Measurements from ENCODE around the gene FMNL2. TPM values are rescaled to one million over a fixed set of nuclear protein-coding genes. Genes with fewer than 3 reads are reported as not detected.

Gene FMNL2
- total RNA-seq, 4 donors from 2014 or later, result 37.7 to 60.9 (median 52.1) TPM

DNA sequence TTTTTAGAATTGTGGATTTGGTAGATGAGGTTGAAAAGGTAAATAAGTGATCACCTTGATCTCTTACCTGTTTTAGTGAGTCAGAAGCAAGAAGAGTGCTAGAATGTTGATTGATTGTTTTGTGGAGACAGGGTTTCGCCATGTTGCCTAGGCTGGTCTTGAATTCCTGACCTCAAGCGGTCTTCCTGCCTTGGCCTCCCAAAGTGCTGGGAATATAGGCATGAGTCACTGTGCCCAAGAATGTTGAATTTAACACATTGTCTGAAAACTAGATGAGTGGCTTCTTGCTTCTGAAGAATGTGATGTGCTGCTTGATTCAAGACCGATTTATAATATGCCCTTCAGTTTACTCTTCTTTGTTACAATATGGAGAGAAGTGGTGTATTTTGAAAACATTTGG is 121.3 kb downstream of the FMNL2 start:
- DNase-seq, result no peak
- H3K27ac ChIP-seq, result no peak overlapping the region
- intact Hi-C loops (cut with DNase I), result no loop called here
- H3K9me3 ChIP-seq, result no peaks in the 10 kb centered on the region
- H3K4me3 ChIP-seq (replicated peaks in 1 of 3), result no peak overlapping the region
- H3K27me3 ChIP-seq, result no peaks in the 10 kb centered on the region
- 93 to 97% methylated on average over 3 of the region's 3 CpGs for WGBS, 2 donors
- no peaks in the 10 kb centered on the region for H3K36me3 ChIP-seq
- TF ChIP-seq CTCF (IDR thresholded peaks at IDR 0.05) (no peak), POLR2A (IDR thresholded peaks at IDR 0.05) (no peak)
- H3K4me1 ChIP-seq, result peaks cover 8 to 33% of the 10 kb centered on the region in 2 donors

DNA sequence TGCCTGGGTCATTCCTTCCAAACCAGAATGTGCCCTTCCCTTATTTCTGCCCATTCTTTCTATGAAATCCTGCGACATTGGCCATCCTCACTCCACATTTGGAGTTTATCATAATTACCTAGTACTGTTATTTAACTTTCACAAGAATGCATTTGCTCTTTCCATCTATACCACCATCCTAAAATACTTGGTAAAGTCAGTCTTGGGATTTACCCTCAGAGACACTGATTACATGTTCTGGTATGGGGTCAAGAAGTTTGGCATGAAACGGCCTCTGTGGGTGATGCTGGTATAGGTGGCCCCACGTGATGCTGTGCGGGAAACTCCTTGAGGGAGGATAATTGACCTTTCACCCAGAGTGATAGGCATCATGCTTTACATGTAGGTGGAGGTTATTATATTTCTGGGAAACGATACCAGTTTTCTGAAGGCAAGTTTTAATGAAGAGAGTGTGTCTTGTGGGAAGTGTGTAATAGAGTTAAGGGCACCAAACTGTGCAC is 123.5 kb downstream of the FMNL2 start:
- no peaks in the 10 kb centered on the region for H3K27me3 ChIP-seq
- H3K4me1 ChIP-seq, result peaks cover 8 to 15% of the 10 kb centered on the region in 2 donors
- H3K36me3 ChIP-seq, result no peaks in the 10 kb centered on the region
- no peak for DNase-seq
- intact Hi-C loops (cut with DNase I), result no loop called here
- H3K27ac ChIP-seq, result no peak overlapping the region
- TF ChIP-seq POLR2A (IDR thresholded peaks at IDR 0.05) (no peak), CTCF (IDR thresholded peaks at IDR 0.05) (no peak)
- 86 to 94% methylated on average over 5 of the region's 5 CpGs for WGBS, 2 donors
- no peak overlapping the region for H3K4me3 ChIP-seq (replicated peaks in 1 of 3)
- no peaks in the 10 kb centered on the region for H3K9me3 ChIP-seq

DNA sequence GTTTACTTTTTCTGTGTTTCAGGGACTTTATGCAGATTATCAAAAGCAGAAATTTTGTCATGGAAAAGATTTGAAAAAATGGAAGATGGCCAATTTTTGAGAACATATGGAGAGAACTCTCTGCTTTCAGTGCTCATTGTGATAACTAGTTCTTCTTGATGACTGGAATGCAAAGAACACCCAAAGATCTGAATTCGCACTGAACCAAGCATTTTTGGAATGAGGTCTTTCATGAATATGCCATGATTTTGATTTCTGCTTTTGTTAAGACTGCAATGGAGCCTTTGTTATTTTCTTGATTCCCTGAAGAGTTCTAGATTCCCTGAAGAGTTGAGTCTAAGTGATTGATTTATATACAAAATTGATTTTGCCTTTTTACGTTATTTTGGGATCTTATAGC is 124.1 kb downstream of the FMNL2 start:
- no peaks in the 10 kb centered on the region for H3K36me3 ChIP-seq
- WGBS, 2 donors, result 96 to 99% methylated on average over 2 of the region's 2 CpGs
- no peaks in the 10 kb centered on the region for H3K27me3 ChIP-seq
- no peak overlapping the region for H3K4me3 ChIP-seq (replicated peaks in 1 of 3)
- H3K9me3 ChIP-seq, result no peaks in the 10 kb centered on the region
- peaks cover 14 to 21% of the 10 kb centered on the region in 2 donors for H3K4me1 ChIP-seq
- intact Hi-C loops (cut with DNase I), result no loop called here
- TF ChIP-seq POLR2A (IDR thresholded peaks at IDR 0.05) (no peak), CTCF (IDR thresholded peaks at IDR 0.05) (no peak)
- DNase-seq, result no peak
- H3K27ac ChIP-seq, result no peak overlapping the region

DNA sequence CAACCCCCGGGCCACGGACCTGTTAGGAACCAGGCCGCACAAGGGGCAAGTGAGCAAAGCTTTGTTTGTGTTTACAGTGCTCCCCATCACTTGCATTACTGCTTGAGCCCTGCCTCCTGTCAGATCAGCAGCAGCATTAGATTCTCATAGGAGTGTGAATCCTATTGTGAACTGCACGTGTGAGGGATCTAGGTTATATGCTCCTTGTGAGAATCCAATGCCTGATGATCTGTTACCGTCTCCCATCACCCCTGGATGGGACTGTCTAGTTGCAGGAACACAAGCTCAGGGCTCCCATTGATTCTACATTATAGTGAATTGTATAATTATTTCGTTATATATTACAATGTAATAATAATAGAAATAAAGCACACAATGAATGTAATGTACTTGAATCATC is 125.6 kb downstream of the FMNL2 start:
- TF ChIP-seq POLR2A (IDR thresholded peaks at IDR 0.05), result no peak
- TF ChIP-seq CTCF (IDR thresholded peaks at IDR 0.05), result no peak
- intact Hi-C loops (cut with DNase I), result no loop called here
- no peaks in the 10 kb centered on the region for H3K36me3 ChIP-seq
- no peak overlapping the region for H3K4me3 ChIP-seq (replicated peaks in 1 of 3)
- no peak overlapping the region for H3K27ac ChIP-seq
- H3K27me3 ChIP-seq, result no peaks in the 10 kb centered on the region
- no peak for DNase-seq
- H3K9me3 ChIP-seq, result no peaks in the 10 kb centered on the region
- H3K4me1 ChIP-seq, result peaks cover 23 to 27% of the 10 kb centered on the region in 2 donors
- WGBS, 2 donors, result 94 to 97% methylated on average over 6 of the region's 6 CpGs

GRCh38 chr2:152462120-152462519 is 127.1 kb downstream of the FMNL2 start:
- WGBS, 2 donors, result 97 to 98% methylated on average over 3 of the region's 3 CpGs
- DNase-seq, result no peak
- Histone ChIP-seq H3K27me3 (no peaks in the 10 kb centered on the region), H3K9me3 (no peaks in the 10 kb centered on the region), H3K27ac (no peak overlapping the region), H3K4me1 (peaks cover 36 to 41% of the 10 kb centered on the region in 2 donors), H3K36me3 (no peaks in the 10 kb centered on the region), H3K4me3 (replicated peaks in 1 of 3) (no peak overlapping the region)
- TF ChIP-seq POLR2A (IDR thresholded peaks at IDR 0.05) (no peak), CTCF (IDR thresholded peaks at IDR 0.05) (no peak)
- intact Hi-C loops (cut with DNase I), result no loop called here

Data from thyroid gland (tissue), 4 donors.